ENCODE measurements around the gene BPIFB1. TPM values are rescaled to one million over a fixed set of nuclear protein-coding genes. Genes with fewer than 3 reads are reported as not detected.

BPIFB1 gene
- total and polyA plus RNA-seq, 10 of the 15 experiments (the other 5 are each of a cell fraction or from before 2014, with no cell fraction given), result 0.13 TPM; not detected in 9

DNA sequence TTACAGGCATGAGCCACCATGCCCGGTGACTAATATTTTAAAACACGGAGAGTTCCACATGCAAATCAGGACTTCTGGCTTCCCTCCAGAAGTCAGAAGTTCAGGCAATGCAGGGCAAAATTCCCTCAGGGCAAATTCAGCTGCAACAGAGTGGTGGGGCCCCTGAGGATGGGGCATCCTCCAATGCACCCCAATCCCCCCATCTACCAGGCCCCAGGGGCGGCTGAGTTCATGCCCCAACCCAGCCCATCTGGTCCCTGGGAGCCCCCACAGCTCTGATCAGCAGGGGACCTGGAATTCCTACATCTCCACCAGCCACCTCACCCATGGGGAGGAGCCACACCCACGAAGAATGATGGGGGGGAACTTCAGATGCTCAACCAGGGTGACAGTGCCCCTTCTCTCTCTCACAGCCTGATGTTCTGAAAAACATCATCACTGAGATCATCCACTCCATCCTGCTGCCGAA is 22.6 kb downstream of the BPIFB1 start:
- Histone ChIP-seq H3K4me3 (no peak overlapping the region), H3K36me3 (ENCODE audit: control insufficient read depth in 2 of 2, insufficient read depth in 2 of 2, low read length in 1 of 2) (no peaks in the 10 kb centered on the region), H2AFZ (ENCODE audit: control insufficient read depth, low read depth, low read length) (no peak overlapping the region), H3K27ac (ENCODE audit: control insufficient read depth, insufficient read depth) (no peak overlapping the region), H3K4me2 (ENCODE audit: control insufficient read depth, insufficient read depth) (no peak overlapping the region), H3K4me1 (ENCODE audit: control insufficient read depth, insufficient read depth, low read length) (no peaks in the 10 kb centered on the region), H3K9me3 (replicated peaks; ENCODE audit: control insufficient read depth, insufficient read depth, low read length) (no peaks in the 10 kb centered on the region; the same call in 2 of the 3 replicates), H3K9ac (ENCODE audit: control insufficient read depth, insufficient read depth, low read length) (no peak overlapping the region), H3K79me2 (ENCODE audit: control insufficient read depth, insufficient read depth, low read length) (no peaks in the 10 kb centered on the region), H3K27me3 (replicated peaks in 1 of 2; ENCODE audit: control insufficient read depth in 2 of 2, insufficient read depth in 2 of 2, low read length in 1 of 2) (peaks cover 0 to 2% of the 10 kb centered on the region in 2 experiments; a peak in 2 of 4 replicates), H4K20me1 (ENCODE audit: control insufficient read depth, insufficient read depth) (no peaks in the 10 kb centered on the region)
- FAIRE-seq (no peak), ATAC-seq (no peak), DNase-seq (ENCODE audit: low read depth, low spot score) (no peak)
- no TSS peak for BruUV-seq (replicated peaks)
- CTCF ChIA-PET, result no interaction called here
- POLR2A ChIA-PET, result no interaction called here
- WGBS (ENCODE audit: insufficient coverage, insufficient replicate concordance, low lambda C conversion rate, missing lambda C conversion rate), result 2% methylated on average over 5 of the region's 5 CpGs
- intact Hi-C loops (cut with micrococcal nuclease; ENCODE audit: unreplicated experiment), result no loop called here
- TF ChIP-seq, protein P1, sequence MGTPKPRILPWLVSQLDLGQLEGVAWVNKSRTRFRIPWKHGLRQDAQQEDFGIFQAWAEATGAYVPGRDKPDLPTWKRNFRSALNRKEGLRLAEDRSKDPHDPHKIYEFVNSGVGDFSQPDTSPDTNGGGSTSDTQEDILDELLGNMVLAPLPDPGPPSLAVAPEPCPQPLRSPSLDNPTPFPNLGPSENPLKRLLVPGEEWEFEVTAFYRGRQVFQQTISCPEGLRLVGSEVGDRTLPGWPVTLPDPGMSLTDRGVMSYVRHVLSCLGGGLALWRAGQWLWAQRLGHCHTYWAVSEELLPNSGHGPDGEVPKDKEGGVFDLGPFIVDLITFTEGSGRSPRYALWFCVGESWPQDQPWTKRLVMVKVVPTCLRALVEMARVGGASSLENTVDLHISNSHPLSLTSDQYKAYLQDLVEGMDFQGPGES (IDR thresholded peaks at IDR 0.05), result no peak
- TF ChIP-seq CHD2 (IDR thresholded peaks at IDR 0.05; ENCODE audit: borderline replicate concordance, low read depth, low read length) (no peak), ZNF24 (IDR thresholded peaks at IDR 0.05) (no peak), CHD1 (IDR thresholded peaks at IDR 0.05; ENCODE audit: low read depth, low read length) (no peak), ZZZ3 (IDR thresholded peaks at IDR 0.05; ENCODE audit: control insufficient read depth, insufficient read length, low read depth) (no peak)
- RAD21 ChIA-PET (ENCODE audit: unreplicated experiment), result no interaction called here
- SMC1A ChIA-PET (ENCODE audit: uncharacterized antibody, unreplicated experiment), result no interaction called here
- in situ Hi-C loops (cut with MboI), result no loop called here

GRCh38 chr20:33306228-33306627 is 23.2 kb downstream of the BPIFB1 start:
- RAD21 ChIA-PET (ENCODE audit: unreplicated experiment), result no interaction called here
- in situ Hi-C loops (cut with MboI), result no loop called here
- BruUV-seq (replicated peaks), result no TSS peak
- no peak for ATAC-seq
- no peak overlapping the region for H3K9ac ChIP-seq (ENCODE audit: control insufficient read depth, insufficient read depth, low read length)
- POLR2A ChIA-PET, result no interaction called here
- 14% methylated on average over 3 of the region's 3 CpGs for WGBS (ENCODE audit: insufficient coverage, insufficient replicate concordance, low lambda C conversion rate, missing lambda C conversion rate)
- intact Hi-C loops (cut with micrococcal nuclease; ENCODE audit: unreplicated experiment), result no loop called here
- H3K27ac ChIP-seq (ENCODE audit: control insufficient read depth, insufficient read depth), result no peak overlapping the region
- H3K27me3 ChIP-seq (replicated peaks in 1 of 2; ENCODE audit: control insufficient read depth in 2 of 2, insufficient read depth in 2 of 2, low read length in 1 of 2), result peaks cover 0 to 2% of the 10 kb centered on the region in 2 experiments; a peak in 2 of 4 replicates
- SMC1A ChIA-PET (ENCODE audit: uncharacterized antibody, unreplicated experiment), result no interaction called here
- H3K79me2 ChIP-seq (ENCODE audit: control insufficient read depth, insufficient read depth, low read length), result no peaks in the 10 kb centered on the region
- no peak for FAIRE-seq
- no peaks in the 10 kb centered on the region for H3K4me1 ChIP-seq (ENCODE audit: control insufficient read depth, insufficient read depth, low read length)
- H4K20me1 ChIP-seq (ENCODE audit: control insufficient read depth, insufficient read depth), result no peaks in the 10 kb centered on the region
- no peaks in the 10 kb centered on the region; the same call in 2 of the 3 replicates for H3K9me3 ChIP-seq (replicated peaks; ENCODE audit: control insufficient read depth, insufficient read depth, low read length)
- no peak overlapping the region for H3K4me2 ChIP-seq (ENCODE audit: control insufficient read depth, insufficient read depth)
- H2AFZ ChIP-seq (ENCODE audit: control insufficient read depth, low read depth, low read length), result no peak overlapping the region
- no peak for DNase-seq (ENCODE audit: low read depth, low spot score)
- H3K36me3 ChIP-seq (ENCODE audit: control insufficient read depth in 2 of 2, insufficient read depth in 2 of 2, low read length in 1 of 2), result no peaks in the 10 kb centered on the region
- no peak overlapping the region for H3K4me3 ChIP-seq
- CTCF ChIA-PET, result no interaction called here
- TF ChIP-seq, protein P2, sequence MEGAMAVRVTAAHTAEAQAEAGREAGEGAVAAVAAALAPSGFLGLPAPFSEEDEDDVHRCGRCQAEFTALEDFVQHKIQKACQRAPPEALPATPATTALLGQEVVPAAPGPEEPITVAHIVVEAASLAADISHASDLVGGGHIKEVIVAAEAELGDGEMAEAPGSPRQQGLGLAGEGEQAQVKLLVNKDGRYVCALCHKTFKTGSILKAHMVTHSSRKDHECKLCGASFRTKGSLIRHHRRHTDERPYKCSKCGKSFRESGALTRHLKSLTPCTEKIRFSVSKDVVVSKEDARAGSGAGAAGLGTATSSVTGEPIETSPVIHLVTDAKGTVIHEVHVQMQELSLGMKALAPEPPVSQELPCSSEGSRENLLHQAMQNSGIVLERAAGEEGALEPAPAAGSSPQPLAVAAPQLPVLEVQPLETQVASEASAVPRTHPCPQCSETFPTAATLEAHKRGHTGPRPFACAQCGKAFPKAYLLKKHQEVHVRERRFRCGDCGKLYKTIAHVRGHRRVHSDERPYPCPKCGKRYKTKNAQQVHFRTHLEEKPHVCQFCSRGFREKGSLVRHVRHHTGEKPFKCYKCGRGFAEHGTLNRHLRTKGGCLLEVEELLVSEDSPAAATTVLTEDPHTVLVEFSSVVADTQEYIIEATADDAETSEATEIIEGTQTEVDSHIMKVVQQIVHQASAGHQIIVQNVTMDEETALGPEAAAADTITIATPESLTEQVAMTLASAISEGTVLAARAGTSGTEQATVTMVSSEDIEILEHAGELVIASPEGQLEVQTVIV (IDR thresholded peaks at IDR 0.05; ENCODE audit: borderline replicate concordance, partially characterized antibody), result no peak
- TF ChIP-seq TCF7 (IDR thresholded peaks at IDR 0.05; ENCODE audit: borderline replicate concordance), result no peak
- no peak for TF ChIP-seq PAX5 (IDR thresholded peaks at IDR 0.05; ENCODE audit: borderline replicate concordance, low read depth, low read length)
- TF ChIP-seq SKIL (IDR thresholded peaks at IDR 0.05; ENCODE audit: low read depth, poor library complexity, severe bottlenecking), result no peak
